HG03342 (cell line): ENCODE measurements around the gene NLRP14.

Source experiments
- ATAC-seq: cut with Tn5 transposase; IDR thresholded peaks from one replicate; pipeline ENCODE4 v1.9.1; 2021; ENCODE audit warnings: mild to moderate bottlenecking, moderate library complexity; ENCODE audit not compliant: unreplicated experiment

NLRP14 gene

DNA sequence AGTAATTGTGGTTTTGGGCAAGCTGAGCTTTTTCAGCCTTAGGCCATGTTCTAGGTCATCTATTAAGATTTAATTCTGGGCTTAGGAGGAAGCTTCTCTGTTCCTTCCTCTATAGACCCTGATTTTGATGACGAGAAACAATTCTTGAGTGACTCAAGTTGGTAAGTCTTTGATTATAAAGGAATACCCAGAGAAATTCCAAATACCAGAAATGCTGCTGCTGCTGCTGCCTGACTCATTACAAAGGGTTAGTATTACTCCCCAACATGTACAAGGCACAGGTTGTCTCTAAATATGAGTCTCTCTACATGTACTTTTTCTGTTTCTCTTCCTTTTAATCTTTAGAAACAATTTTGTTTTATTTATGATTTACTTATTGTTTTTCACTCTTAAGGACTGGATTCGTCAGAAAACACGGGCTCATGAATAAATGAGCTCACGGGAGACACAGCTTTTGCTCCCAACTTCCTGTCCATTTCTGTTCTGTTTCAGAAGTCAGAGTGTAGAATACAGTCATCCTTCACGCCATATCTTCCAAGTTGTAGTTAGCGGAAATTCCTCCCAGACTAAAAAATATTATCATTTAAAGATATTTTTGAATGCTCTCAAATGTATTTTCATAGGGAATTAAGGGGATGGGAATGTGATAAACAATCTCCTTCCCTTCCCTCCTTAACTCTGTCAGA, 36.7 kb downstream of the NLRP14 start:
- no peak for ATAC-seq

DNA sequence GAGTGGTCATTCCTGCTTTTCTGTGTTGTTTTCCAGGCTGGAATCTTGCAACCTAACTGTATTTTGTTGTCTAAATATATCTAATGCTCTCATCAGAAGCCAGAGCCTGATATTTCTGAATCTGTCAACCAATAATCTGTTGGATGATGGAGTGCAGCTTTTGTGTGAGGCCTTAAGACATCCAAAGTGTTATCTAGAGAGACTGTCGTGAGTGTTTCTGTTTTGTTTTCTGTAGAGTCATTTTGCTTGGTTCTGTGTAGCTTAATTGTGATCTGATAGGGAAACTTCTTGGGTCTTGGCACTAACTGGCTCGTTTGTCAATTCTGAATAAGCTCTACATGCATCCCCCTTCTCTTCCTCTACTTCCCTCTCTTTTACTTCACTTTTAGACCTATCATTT, 37.4 kb downstream of the NLRP14 start:
- ATAC-seq, result no peak

DNA sequence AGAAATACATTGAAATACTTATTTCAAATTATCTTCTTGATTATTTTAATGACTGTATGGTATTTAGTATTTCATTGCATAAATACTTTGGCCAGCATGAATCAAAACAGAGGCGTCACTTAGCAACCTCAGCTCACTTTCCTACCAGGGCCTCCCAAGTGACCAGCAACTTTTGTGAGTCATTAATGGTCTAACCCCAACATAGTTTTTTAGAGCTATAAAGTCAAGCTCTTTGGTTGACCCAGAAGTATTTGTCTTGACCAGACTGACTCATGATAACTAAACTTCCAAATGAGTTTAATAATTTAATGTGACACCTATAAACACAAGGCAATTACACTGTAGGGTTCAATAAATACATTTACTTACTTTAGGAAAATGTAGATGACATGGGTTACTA, 40.6 kb downstream of the NLRP14 start:
- no peak for ATAC-seq

DNA sequence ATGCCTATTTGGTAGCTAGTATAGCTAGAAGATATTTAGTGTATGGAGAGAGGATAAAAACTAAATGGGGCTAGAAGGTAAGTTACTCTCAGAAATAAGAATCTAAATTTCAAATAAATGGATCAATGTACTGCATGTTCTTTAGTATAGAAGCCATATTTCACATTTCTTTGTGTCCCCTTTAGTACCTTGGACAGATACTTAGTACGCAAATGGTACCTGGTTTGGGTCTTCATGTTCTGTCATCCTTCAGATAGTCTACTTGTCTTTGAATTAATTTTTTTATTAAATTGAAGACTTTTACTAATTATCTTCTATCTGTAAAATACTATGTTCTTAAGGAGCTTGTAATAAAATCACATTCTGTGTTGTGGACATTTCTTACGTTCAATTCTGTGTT, 42.3 kb downstream of the NLRP14 start:
- no peak for ATAC-seq

DNA sequence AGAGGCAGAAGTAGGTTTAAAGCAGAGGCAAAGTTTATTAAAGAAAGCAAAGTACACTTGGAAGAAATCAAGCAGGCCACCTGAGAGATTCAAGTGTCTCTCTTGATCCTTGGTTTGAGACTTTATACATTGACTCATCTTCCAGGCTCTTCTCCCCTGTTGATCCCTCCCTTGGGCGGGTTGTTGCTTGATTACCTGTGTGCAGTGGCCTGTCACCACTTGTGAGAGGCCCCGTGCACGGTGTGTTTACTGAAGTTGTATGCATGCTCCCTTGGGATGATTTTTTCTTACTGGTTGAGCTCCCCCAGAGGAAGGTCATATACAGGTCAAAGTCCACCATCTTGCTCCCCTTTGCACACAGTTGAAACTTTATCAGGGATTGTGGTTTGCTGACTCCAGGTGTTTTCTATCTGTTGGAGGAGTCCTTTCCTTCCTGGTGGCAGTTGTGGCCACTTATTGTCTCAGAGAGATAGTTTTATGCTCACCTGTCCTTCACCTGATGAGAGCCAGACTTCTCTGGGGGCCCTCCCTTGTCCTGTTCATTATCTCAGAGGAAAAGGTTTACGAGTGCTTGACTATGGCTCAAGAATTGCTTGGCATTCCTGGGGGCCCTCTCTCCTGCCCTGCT, 52.2 kb downstream of the NLRP14 start:
- no peak for ATAC-seq

DNA sequence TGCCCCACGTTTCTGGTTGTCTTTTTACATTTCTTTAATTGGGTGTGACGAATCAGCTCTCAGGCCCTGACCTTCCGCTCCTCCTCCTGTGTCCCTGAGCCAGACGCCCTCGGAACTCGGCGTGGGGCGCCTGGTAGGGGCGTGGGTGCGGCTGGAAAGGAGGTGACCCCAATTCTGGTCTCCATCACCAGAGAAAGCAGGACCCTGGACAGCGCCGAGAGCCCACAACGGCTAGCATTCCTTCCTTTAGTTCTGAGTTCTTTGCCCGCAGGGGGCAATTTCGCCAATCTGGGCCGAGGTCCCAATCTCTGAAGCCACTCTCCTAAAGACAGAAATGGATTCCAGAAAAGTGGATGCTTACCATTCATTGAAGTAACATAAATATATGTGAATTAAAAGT, 56.8 kb downstream of the NLRP14 start:
- ATAC-seq, result no peak

DNA sequence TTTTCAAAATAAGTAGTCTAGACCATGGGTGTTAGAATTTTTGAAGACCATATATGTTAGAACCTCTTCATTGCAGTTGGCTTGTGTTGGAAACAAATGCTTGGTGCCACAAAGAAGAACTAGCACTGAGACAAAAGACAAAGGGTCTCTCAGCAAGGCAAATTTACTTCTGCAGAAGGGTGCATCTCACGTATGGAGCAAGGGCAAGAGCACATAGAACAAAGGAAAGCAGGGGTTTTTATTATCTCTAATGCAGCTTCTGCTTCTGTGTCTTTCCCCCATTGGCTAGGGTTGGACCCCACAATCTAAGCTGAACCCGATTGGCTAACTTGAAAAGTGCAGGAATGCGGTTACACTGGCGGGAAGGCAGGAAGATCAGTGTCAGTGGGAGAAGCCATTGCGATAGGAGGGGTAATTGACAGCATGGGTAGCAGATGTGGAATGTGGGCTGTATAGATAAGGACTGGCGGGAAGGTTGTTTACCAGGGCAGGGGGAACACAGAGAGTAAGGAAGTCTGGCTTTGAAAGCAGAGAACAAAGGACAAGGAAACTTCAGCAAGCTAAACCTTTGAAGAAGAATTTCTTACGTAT, 59.4 kb downstream of the NLRP14 start:
- ATAC-seq, result no peak

DNA sequence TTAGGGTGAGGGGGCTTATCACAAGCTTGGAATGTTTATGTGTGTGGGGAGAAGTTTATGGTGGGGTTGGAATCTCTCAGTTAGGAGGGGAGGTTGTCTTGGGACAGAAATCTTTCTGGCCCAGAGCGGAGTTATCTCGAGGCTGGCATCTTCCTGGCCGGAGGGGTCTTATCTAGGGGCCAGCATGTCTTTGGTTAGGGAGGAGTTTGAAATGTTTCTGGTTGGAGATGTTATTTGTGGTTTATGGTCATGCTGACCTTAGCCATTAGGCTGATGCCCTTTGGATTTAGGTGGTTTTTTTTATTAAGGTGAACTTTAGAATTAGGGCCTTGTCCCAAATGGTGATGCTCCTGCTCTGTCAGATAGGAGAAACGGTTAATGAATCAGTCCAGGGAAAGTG, 60.6 kb downstream of the NLRP14 start:
- ATAC-seq, result no peak

DNA sequence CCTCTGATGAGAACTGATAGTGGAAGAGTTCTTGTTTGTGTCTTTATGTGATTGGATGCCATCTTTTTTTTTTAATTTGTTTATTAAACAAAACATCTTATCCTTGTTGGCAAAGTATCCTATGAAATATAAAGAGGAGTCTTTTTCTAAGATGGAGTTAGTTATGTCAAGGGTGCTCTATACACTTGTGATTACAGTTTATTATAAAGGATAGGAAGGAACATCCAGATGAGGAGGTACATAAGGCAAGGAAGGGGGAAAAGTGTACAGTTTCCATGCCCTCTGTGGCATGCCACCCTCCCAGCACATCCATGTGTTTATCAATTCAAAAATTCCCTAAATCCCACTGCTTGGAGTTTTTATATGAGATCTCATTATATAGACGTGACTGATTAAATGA, 61.2 kb downstream of the NLRP14 start:
- ATAC-seq, result no peak

DNA sequence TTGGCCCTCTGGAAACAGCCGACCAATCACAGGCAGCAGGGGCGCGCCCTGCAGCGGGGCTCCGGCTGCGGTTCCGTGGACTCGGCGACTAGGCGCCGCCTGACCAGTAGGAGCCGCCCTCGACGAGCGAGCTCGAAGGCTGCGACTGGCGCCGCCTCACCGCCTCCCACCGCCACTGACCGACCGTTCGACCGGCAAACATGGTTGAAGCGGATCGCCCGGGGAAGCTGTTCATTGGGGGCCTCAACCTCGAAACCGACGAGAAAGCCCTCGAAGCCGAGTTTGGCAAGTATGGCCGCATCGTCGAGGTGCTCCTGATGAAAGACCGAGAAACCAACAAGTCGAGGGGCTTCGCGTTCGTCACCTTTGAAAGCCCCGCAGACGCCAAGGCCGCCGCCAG, 68.6 kb downstream of the NLRP14 start, which contains the start of gene RBMXL2:
Gene RBMXL2 (plus strand): TSS at position 78 of the 400 bp plus-strand sequence. CDS start 123 bp downstream, at position 201.
- ATAC-seq, result no peak

DNA sequence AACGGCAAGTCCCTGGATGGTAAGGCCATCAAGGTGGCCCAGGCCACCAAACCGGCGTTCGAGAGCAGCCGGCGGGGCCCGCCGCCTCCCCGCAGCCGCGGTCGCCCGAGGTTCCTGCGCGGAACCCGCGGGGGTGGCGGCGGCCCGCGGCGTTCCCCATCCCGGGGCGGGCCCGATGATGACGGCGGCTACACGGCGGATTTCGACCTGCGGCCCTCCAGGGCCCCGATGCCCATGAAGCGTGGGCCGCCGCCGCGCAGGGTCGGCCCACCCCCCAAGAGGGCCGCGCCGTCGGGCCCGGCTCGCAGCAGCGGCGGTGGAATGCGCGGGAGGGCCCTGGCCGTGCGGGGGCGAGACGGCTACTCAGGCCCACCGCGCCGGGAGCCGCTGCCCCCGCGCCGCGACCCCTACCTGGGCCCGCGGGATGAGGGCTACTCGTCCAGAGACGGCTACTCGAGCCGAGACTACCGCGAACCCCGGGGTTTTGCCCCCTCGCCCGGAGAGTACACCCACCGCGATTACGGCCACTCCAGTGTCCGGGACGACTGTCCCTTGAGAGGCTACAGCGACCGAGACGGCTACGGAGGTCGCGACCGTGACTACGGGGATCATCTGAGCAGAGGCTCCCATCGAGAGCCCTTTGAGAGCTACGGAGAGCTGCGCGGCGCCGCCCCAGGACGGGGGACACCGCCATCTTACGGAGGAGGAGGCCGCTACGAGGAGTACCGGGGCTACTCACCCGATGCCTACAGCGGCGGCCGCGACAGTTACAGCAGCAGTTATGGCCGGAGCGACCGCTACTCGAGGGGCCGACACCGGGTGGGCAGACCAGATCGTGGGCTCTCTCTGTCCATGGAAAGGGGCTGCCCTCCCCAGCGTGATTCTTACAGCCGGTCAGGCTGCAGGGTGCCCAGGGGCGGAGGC, 69.3 kb downstream of the NLRP14 start:
- ATAC-seq, result no peak

DNA sequence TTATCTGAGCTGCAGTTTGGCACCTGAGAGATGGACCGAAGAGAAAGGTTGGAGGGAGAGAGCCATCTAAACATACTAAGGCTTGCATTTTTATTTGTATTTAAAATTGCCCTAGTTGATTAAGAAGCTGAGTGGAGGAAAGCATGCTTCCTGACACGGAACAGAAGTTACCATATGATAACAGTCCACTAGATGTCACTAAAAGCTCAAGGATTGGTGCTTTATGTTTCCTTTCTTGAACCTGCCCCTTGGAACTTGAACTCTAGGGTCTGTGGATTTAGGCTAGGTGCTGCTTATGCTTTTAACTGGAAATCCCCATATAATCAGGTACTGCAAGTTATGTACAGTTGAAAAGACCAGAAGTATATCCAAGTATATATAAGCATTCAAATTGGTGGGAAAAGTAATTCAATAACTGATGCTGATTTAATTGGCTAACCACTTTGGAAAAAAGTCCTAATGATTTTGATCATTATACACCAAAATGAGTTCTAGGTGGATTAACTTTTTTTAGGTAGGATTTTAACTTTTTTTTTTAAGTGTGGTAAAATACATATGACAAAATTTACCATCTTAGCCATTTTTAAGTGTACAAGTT, 78.1 kb downstream of the NLRP14 start:
- no peak for ATAC-seq

DNA sequence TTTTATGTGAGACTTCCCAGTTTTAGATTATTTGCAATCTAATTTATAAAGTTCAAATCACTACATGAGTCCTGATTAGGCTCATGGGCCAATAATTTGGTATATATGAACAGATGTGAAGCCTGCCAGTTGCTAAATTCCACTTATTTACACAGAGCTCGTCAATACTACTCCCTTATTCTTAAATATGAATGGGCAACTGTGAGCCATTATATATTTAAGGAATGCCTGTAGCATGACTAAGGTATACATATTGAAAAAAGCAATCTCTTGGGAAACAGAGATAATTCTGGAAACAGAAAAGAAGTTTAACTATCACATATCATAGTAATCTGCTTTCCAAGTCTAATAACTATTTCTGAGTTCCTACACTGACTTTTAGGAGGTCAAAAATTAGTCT, 95.5 kb downstream of the NLRP14 start:
- ATAC-seq, result no peak

DNA sequence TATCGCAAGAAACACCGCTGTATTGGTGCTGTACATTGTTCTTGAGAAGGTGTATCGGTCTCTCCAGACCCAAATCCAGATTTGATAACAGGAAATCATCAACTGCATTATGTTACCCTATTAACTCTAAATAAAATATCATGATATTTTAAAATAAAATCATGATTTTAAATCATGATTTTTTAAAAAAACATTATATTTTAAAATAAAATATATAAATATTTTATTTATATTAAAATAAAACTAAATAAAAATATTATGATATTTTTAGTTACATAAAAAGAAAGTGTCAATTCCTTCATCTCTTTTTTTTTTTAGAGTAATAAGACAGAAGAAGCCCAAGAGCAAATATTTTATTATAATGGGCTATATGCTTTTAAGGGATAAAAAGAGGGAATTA, 96.1 kb downstream of the NLRP14 start:
- no peak for ATAC-seq
